ENCODE measurements around the gene RPS18. TPM values are rescaled to one million over a fixed set of nuclear protein-coding genes. Genes with fewer than 3 reads are reported as not detected.
A peak's percentile ranks its signal among the peaks of the same experiment; 100 is the strongest.

RPS18 gene
- total and polyA plus RNA-seq, 7 experiments from 2014 or later = 2,454 to 10,735 (median 3,561) TPM

GRCh38 chr6:33241968-33242367 is 29.9 kb upstream of the RPS18 start:
- POLR2A ChIA-PET = no interaction called here
- DNase-seq (peak in 2 of 9 donors; percentile 7 to 11), ATAC-seq (no peak)
- peaks cover 0 to 38% (median 5%) of the 10 kb centered on the region in 5 donors for H3K27me3 Mint-ChIP-seq
- Histone ChIP-seq H3K9me3 (ENCODE audit: control insufficient read depth in 2 of 3, low read length in 3 of 3) (no peaks in the 10 kb centered on the region), H3K4me1 (ENCODE audit: control insufficient read depth in 2 of 2, insufficient read depth in 2 of 2, low read length in 2 of 2) (no peaks in the 10 kb centered on the region), H3K27me3 (ENCODE audit: control insufficient read depth in 2 of 2, insufficient read depth in 2 of 2, low read length in 2 of 2) (no peaks in the 10 kb centered on the region), H3K4me3 (ENCODE audit: low read length) (no peak overlapping the region), H3K27ac (ENCODE audit: low read depth, low read length) (no peak overlapping the region), H3K36me3 (ENCODE audit: control insufficient read depth in 2 of 3, insufficient read depth in 3 of 3, low read length in 3 of 3) (no peaks in the 10 kb centered on the region)
- H3K9me3 Mint-ChIP-seq = no peaks in the 10 kb centered on the region
- peak overlapping the region in 4 of 9 donors; percentile 8 to 67 (median 17) for H3K27ac Mint-ChIP-seq
- H3K4me1 Mint-ChIP-seq = peaks cover 2 to 11% (median 7%) of the 10 kb centered on the region in 7 donors
- H3K4me3 Mint-ChIP-seq = peak overlapping the region in 6 of 10 donors; percentile 6 to 49 (median 28)
- intact Hi-C loops (cut with micrococcal nuclease) = no loop called here
- H3K36me3 Mint-ChIP-seq = no peaks in the 10 kb centered on the region
- CTCF ChIA-PET = no interaction called here

GRCh38 chr6:33243476-33243875 is 28.4 kb upstream of the RPS18 start:
- H3K27ac ChIP-seq (ENCODE audit: low read depth, low read length) = no peak overlapping the region
- Mint-ChIP-seq H3K4me1 (peaks cover 7 to 14% (median 11%) of the 10 kb centered on the region in 7 donors), H3K27me3 (peaks cover 0 to 29% (median 5%) of the 10 kb centered on the region in 5 donors), H3K36me3 (no peaks in the 10 kb centered on the region), H3K27ac (peak overlapping the region in 1 of 9 donors; percentile 73), H3K9me3 (no peaks in the 10 kb centered on the region), H3K4me3 (no peak overlapping the region)
- CTCF ChIA-PET = no interaction called here
- intact Hi-C loops (cut with micrococcal nuclease) = no loop called here
- POLR2A ChIA-PET = interaction anchor here (0.9 kb wide), 2 partner anchors 9 to 84 kb away, joined by 3 read pairs; no protein-coding TSS in a partner anchor
- ATAC-seq (no peak), DNase-seq (no peak)
- H3K9me3 ChIP-seq (ENCODE audit: control insufficient read depth in 2 of 3, low read length in 3 of 3) = no peaks in the 10 kb centered on the region
- no peak overlapping the region for H3K4me3 ChIP-seq (ENCODE audit: low read length)
- no peaks in the 10 kb centered on the region for H3K27me3 ChIP-seq (ENCODE audit: control insufficient read depth in 2 of 2, insufficient read depth in 2 of 2, low read length in 2 of 2)
- peaks cover 0 to 4% of the 10 kb centered on the region in 2 donors for H3K4me1 ChIP-seq (ENCODE audit: control insufficient read depth in 2 of 2, insufficient read depth in 2 of 2, low read length in 2 of 2)
- no peaks in the 10 kb centered on the region for H3K36me3 ChIP-seq (ENCODE audit: control insufficient read depth in 2 of 3, insufficient read depth in 3 of 3, low read length in 3 of 3)

GRCh38 chr6:33247977-33248642 is 23.8 kb upstream of the RPS18 start:
- peak overlapping the region; percentile 81 for H3K4me3 ChIP-seq (ENCODE audit: low read length)
- H3K4me1 ChIP-seq (ENCODE audit: control insufficient read depth in 2 of 2, insufficient read depth in 2 of 2, low read length in 2 of 2) = peaks cover 11 to 15% of the 10 kb centered on the region in 2 donors
- CTCF ChIA-PET = interaction anchor here (0.6 to 5.3 kb wide), 22 partner anchors 13 to 1445 kb away, joined by 3 to 73 read pairs (median 6); partner anchors contain the start of genes B3GALT4, RGL2, RING1 and RPS18
- no peaks in the 10 kb centered on the region for H3K9me3 ChIP-seq (ENCODE audit: control insufficient read depth in 2 of 3, low read length in 3 of 3)
- no peaks in the 10 kb centered on the region for H3K9me3 Mint-ChIP-seq
- POLR2A ChIA-PET = interaction anchor here (0.5 to 6.5 kb wide), 31 partner anchors 10 to 394 kb away, joined by 3 to 101 read pairs (median 5); partner anchors contain the start of genes B3GALT4, HSD17B8, PFDN6 and PSMB9
- H3K4me1 Mint-ChIP-seq = peaks cover 26 to 43% (median 35%) of the 10 kb centered on the region in 7 donors
- peak overlapping the region; percentile 81 to 94 (median 90) for H3K4me3 Mint-ChIP-seq
- H3K27ac Mint-ChIP-seq = peak overlapping the region; percentile 82 to 98 (median 94)
- H3K36me3 ChIP-seq (ENCODE audit: control insufficient read depth in 2 of 3, insufficient read depth in 3 of 3, low read length in 3 of 3) = peaks cover 0 to 5% (median 0%) of the 10 kb centered on the region in 3 experiments
- peak; percentile 60 for ATAC-seq
- peak; percentile 79 to 92 (median 88) for DNase-seq
- H3K27me3 ChIP-seq (ENCODE audit: control insufficient read depth in 2 of 2, insufficient read depth in 2 of 2, low read length in 2 of 2) = no peaks in the 10 kb centered on the region
- intact Hi-C loops (cut with micrococcal nuclease) = loop anchor here (1.0 to 5.0 kb wide), 8 partner anchors 40 to 403 kb away; partner anchors contain the start of genes PSMB8 (in 2 of the 2), HLA-DPA1 (in 1 of the 2) and RING1 (in 1 of the 2)
- peaks cover 0 to 9% (median 0%) of the 10 kb centered on the region in 5 donors for H3K27me3 Mint-ChIP-seq
- peaks cover 4 to 16% (median 10%) of the 10 kb centered on the region in 5 donors for H3K36me3 Mint-ChIP-seq
- peak overlapping the region; percentile 96 for H3K27ac ChIP-seq (ENCODE audit: low read depth, low read length)

- H3K4me3 Mint-ChIP-seq = peak overlapping the region; percentile 81 to 94 (median 90)
- H3K27ac Mint-ChIP-seq = peak overlapping the region; percentile 82 to 98 (median 94)
- Histone ChIP-seq H3K4me3 (ENCODE audit: low read length) (peak overlapping the region; percentile 81), H3K9me3 (ENCODE audit: control insufficient read depth in 2 of 3, low read length in 3 of 3) (no peaks in the 10 kb centered on the region), H3K27me3 (ENCODE audit: control insufficient read depth in 2 of 2, insufficient read depth in 2 of 2, low read length in 2 of 2) (no peaks in the 10 kb centered on the region), H3K36me3 (ENCODE audit: control insufficient read depth in 2 of 3, insufficient read depth in 3 of 3, low read length in 3 of 3) (peaks cover 0 to 5% (median 0%) of the 10 kb centered on the region in 3 experiments), H3K27ac (ENCODE audit: low read depth, low read length) (peak overlapping the region; percentile 96), H3K4me1 (ENCODE audit: control insufficient read depth in 2 of 2, insufficient read depth in 2 of 2, low read length in 2 of 2) (peaks cover 11 to 15% of the 10 kb centered on the region in 2 donors)
- CTCF ChIA-PET = interaction anchor here (0.7 to 5.3 kb wide), 22 partner anchors 13 to 903 kb away, joined by 3 to 73 read pairs (median 6); partner anchors contain the start of genes B3GALT4, RGL2, RING1 and RPS18
- peaks cover 26 to 43% (median 35%) of the 10 kb centered on the region in 7 donors for H3K4me1 Mint-ChIP-seq
- H3K36me3 Mint-ChIP-seq = peaks cover 4 to 16% (median 10%) of the 10 kb centered on the region in 5 donors
- POLR2A ChIA-PET = interaction anchor here (0.5 to 6.5 kb wide), 32 partner anchors 10 to 395 kb away, joined by 3 to 101 read pairs (median 5); partner anchors contain the start of genes B3GALT4, HSD17B8, PFDN6 and PSMB9
- intact Hi-C loops (cut with micrococcal nuclease) = loop anchor here (1.0 to 5.0 kb wide), 8 partner anchors 40 to 404 kb away; partner anchors contain the start of genes PSMB8 (in 2 of the 2), HLA-DPA1 (in 1 of the 2) and RING1 (in 1 of the 2)
- peak; percentile 18 for ATAC-seq
- H3K27me3 Mint-ChIP-seq = peaks cover 0 to 5% (median 0%) of the 10 kb centered on the region in 5 donors
- no peaks in the 10 kb centered on the region for H3K9me3 Mint-ChIP-seq
- DNase-seq = peak in 1 of 9 donors; percentile 47
These were observed 23.3 kb upstream of the RPS18 start for GRCh38 chr6:33248643-33248931.

- peak; percentile 91 for ATAC-seq
These were observed 22.7 kb upstream of the RPS18 start for GRCh38 chr6:33248932-33249731.

More at GRCh38 chr6:33248932-33249731, 22.7 kb upstream of the RPS18 start:
- peak overlapping the region; percentile 96 for H3K27ac ChIP-seq (ENCODE audit: low read depth, low read length)
- ChIA-PET CTCF (interaction anchor here (0.7 to 5.3 kb wide), 23 partner anchors 14 to 903 kb away, joined by 3 to 73 read pairs (median 5); partner anchors contain the start of genes B3GALT4, RGL2, RING1 and RPS18), POLR2A (interaction anchor here (0.6 to 6.5 kb wide), 34 partner anchors 11 to 395 kb away, joined by 3 to 101 read pairs (median 5); partner anchors contain the start of genes B3GALT4, HSD17B8, PFDN6 and PSMB9)
- peak; percentile 79 to 97 (median 94) for DNase-seq
- Mint-ChIP-seq H3K36me3 (peaks cover 4 to 16% (median 10%) of the 10 kb centered on the region in 5 donors), H3K4me3 (peak overlapping the region; percentile 81 to 94 (median 90)), H3K9me3 (no peaks in the 10 kb centered on the region), H3K27ac (peak overlapping the region; percentile 82 to 98 (median 94)), H3K27me3 (peaks cover 0 to 4% (median 0%) of the 10 kb centered on the region in 5 donors), H3K4me1 (peaks cover 26 to 43% (median 35%) of the 10 kb centered on the region in 7 donors)
- H3K4me1 ChIP-seq (ENCODE audit: control insufficient read depth in 2 of 2, insufficient read depth in 2 of 2, low read length in 2 of 2) = peaks cover 11 to 15% of the 10 kb centered on the region in 2 donors
- no peaks in the 10 kb centered on the region for H3K9me3 ChIP-seq (ENCODE audit: control insufficient read depth in 2 of 3, low read length in 3 of 3)
- H3K27me3 ChIP-seq (ENCODE audit: control insufficient read depth in 2 of 2, insufficient read depth in 2 of 2, low read length in 2 of 2) = no peaks in the 10 kb centered on the region
- intact Hi-C loops (cut with micrococcal nuclease) = loop anchor here (1.0 to 5.0 kb wide), 20 partner anchors 22 to 404 kb away; partner anchors contain the start of genes PSMB8 (in 2 of the 2), RING1 (in 2 of the 2), RXRB (in 2 of the 2) and SLC39A7 (in 2 of the 2)
- H3K4me3 ChIP-seq (ENCODE audit: low read length) = peak overlapping the region; percentile 81
- peaks cover 0 to 5% (median 0%) of the 10 kb centered on the region in 3 experiments for H3K36me3 ChIP-seq (ENCODE audit: control insufficient read depth in 2 of 3, insufficient read depth in 3 of 3, low read length in 3 of 3)
